Astrocyte of the cerebellum (primary cell): ENCODE measurements around the gene SEMA4A.
"Not testable (repeated sequence)": the region's sequence is repeated elsewhere in the genome, so short reads cannot be mapped to it uniquely, and the experiment has no call there.

ENCODE experiments used
- DNase-seq: peaks from one replicate; pipeline ENCODE4 v3.0.0-alpha.2; 2011; ENCODE audit warnings: low read depth
- H3K4me3 ChIP-seq: 2 replicates; pipeline ENCODE4 v1.5.1; 2011; ENCODE audit warnings: mild to moderate bottlenecking, low read depth, low read length, moderate library complexity
- in situ Hi-C: cut with HindIII; loops from 2 replicates; pipeline ENCODE4 v1.10.0; 2017; ENCODE audit warnings: low sequenced_read_pairs
- TF ChIP-seq, protein P1 (sequence below): IDR thresholded peaks from 2 replicates; pipeline ENCODE4 v1.5.1; 2012; ENCODE audit warnings: low read length, low read depth, moderate library complexity, mild to moderate bottlenecking; ENCODE audit errors: missing control alignments

The SEMA4A gene

DNA sequence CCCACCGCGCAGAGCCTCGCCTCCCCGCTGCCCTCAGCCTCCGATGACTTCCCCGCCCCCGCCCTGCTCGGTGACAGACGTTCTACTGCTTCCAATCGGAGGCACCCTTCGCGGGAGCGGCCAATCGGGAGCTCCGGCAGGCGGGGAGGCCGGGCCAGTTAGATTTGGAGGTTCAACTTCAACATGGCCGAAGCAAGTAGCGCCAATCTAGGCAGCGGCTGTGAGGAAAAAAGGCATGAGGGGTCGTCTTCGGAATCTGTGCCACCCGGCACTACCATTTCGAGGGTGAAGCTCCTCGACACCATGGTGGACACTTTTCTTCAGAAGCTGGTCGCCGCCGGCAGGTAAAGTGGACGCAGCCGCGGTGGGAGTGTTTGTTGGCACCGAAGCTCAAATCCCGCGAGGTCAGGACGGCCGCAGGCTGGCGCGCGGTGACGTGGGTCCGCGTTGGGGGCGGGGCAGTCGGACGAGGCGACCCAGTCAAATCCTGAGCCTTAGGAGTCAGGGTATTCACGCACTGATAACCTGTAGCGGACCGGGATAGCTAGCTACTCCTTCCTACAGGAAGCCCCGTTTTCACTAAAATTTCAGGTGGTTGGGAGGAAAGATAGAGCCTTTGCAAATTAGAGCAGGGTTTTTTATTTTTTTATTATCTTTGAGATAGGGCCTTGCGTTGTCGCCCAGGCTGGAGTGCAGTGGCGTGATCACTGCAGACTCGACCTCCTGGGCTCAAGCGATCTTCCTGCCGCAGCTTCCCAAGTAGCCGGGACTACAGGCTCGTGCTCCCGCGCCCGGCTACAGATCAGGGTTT, 59.7 kb downstream of the SEMA4A start, which contains the start of gene PMF1:
Gene PMF1 (plus strand): TSS at position 175 of the 811 bp plus-strand sequence. CDS start 9 bp downstream, at position 184.
- DNase-seq = peak; percentile 92
- in situ Hi-C loops = no loop called here
- TF ChIP-seq, protein P1, sequence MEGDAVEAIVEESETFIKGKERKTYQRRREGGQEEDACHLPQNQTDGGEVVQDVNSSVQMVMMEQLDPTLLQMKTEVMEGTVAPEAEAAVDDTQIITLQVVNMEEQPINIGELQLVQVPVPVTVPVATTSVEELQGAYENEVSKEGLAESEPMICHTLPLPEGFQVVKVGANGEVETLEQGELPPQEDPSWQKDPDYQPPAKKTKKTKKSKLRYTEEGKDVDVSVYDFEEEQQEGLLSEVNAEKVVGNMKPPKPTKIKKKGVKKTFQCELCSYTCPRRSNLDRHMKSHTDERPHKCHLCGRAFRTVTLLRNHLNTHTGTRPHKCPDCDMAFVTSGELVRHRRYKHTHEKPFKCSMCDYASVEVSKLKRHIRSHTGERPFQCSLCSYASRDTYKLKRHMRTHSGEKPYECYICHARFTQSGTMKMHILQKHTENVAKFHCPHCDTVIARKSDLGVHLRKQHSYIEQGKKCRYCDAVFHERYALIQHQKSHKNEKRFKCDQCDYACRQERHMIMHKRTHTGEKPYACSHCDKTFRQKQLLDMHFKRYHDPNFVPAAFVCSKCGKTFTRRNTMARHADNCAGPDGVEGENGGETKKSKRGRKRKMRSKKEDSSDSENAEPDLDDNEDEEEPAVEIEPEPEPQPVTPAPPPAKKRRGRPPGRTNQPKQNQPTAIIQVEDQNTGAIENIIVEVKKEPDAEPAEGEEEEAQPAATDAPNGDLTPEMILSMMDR = no peak
- peak within 1 kb of the TSS; percentile 77 for H3K4me3 ChIP-seq

DNA sequence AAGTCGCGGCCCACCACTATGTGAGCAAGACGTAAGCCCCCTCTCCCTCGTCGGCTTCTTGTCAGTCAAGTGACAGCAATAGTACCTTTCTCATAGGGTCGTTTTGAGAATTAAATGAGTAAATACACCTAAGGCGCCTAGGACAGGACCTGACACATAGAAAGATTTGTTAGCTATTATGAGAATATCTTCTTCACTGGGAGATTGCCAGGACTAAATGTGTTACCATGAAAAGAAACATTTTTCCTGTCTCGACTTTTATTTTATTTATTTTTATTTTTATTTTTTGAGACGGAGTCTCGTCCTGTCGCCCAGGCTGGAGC, 60.2 kb downstream of the SEMA4A start:
- no peak for DNase-seq
- in situ Hi-C loops = no loop called here
- TF ChIP-seq, protein P1 = no peak

DNA sequence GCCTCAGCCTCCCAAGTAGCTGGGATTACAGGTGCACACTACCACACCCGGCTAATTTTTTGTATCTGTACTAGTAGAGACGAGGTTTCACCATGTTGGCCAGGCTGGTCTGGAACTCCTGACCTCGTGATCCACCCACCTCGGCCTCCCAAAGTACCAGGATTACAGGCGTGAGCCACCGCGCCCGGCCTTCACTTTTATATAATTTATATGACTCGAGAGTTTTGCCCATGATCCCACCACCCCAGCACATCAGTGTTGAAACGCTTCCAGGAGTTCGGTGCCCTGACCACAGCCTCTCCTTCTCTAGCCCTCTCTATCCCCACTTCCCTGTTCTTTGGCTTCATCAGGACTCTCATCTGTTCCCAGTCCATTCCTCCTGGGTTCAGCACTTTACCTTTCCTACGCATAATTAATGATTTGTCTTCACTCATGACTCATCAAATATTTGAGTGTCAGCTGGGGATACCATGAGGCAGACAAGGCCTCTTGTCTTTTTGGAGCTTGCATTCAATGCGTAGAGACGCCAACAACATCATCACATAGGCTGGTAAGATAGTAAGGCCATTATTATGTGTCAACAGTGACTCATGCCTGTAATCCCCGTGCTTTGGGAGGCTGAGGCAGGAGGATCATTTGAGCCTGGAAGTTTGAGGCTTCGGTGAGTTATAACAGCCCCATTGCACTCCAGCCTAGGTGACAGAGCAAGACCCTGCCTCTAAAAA, 60.8 kb downstream of the SEMA4A start:
- in situ Hi-C loops = no loop called here
- DNase-seq = no peak
- TF ChIP-seq, protein P1 = no peak
- H3K4me3 ChIP-seq = peak overlapping the region; percentile 77

More for the DNA sequence above, 60.2 kb downstream of the SEMA4A start:
- peak overlapping the region; percentile 77 for H3K4me3 ChIP-seq

DNA sequence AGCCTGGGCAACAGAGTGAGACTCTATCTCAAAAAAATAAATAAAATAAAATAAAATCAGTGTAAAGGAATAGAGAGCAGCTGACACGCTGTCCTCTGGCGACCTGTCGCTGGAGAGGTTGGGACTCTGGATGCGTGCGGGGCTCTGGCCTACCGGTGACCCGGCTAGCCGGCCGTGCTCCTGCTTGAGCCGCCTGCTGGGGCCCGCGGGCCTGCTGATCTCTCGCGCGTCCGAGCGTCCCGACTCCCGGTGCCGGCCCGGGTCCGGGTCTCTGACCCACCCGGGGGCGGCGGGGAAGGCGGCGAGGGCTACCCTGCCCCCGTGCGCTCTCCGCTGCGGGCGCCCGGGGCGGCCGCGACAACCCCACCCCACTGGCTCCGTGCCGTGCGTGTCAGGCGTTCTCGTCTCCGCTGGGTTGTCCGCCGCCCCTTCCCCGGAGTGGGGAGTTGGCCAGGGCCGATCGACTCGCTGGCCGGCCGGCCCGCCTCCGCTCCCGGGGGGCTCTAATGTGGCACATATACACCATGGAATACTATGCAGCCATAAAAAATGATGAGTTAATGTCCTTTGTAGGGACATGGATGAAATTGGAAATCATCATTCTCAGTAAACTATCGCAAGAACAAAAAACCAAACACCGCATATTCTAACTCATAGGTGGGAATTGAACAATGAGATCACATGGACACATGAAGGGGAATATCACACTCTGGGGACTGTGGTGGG, 63.1 kb downstream of the SEMA4A start:
- in situ Hi-C loops, H3K4me3 ChIP-seq, DNase-seq: not testable (repeated sequence)

DNA sequence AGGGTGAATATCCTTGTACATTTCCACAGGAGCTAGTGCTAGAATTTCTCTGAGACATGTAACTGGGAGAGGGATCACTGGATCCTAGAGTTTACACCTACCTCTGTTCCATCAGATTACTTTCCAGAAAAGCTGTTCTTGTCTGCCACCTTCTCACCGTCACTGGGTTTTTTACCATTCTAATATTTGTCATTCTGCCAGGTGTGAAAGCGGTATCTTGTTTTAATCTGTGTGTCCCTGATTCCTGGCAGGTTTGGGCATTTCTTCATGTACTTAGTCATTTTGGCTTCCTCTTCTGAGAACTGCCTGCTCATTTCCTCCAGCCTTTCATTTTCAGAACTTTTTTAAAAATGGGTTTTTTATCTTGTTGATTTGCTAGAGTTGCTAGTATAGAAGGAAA, 64.5 kb downstream of the SEMA4A start:
- no peak for DNase-seq
- in situ Hi-C loops = no loop called here
- TF ChIP-seq, protein P1 = no peak
- no peak overlapping the region for H3K4me3 ChIP-seq

DNA sequence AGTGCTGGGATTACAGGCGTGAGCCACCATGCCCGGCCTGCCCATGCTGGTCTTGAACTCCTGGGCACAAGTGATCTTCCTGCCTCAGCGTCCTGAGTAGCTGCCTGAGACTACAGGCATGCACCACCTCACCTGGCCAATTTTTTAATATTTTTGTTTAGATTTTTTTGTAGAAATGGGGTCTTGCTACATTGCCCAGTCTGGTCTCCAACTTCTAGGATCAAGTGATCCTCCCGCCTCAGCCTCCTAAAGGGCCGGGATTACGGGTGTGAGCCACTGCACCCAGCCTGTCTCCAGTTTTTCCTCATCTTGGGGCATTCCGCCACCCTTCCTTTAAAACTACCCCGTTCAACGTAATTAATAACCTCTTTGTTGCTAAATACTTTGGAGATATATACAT, 66.8 kb downstream of the SEMA4A start:
- DNase-seq = no peak
- in situ Hi-C loops = loop anchor here (10.0 kb wide), 1 partner anchor 85 kb away; no protein-coding TSS in a partner anchor
- H3K4me3 ChIP-seq = no peak overlapping the region
- TF ChIP-seq, protein P1 = no peak
